Keratinocyte (primary cell): ENCODE results near the gene MGAT5B. TPM values are rescaled to one million over a fixed set of nuclear protein-coding genes. Genes with fewer than 3 reads are reported as not detected.

Experiments
- DNase-seq: peaks from one replicate; pipeline ENCODE4 v3.0.0-alpha.2; 2011; ENCODE audit warnings: low read depth, missing footprints, low spot score
- FAIRE-seq: peaks from 2 replicates; lab custom pipeline; 2011; peaks lifted over from hg19 to GRCh38; lab: Jason Lieb, UNC
- H2AFZ ChIP-seq: 2 replicates; pipeline ENCODE4 v1.6.0; 2012; ENCODE audit warnings: low read length, control low read depth, inconsistent platforms; ENCODE audit not compliant: control insufficient read depth
- H3K27ac ChIP-seq: 2 replicates; pipeline ENCODE4 v1.5.1; 2011; ENCODE audit warnings: low read length; ENCODE audit not compliant: control insufficient read depth, insufficient read depth
- H3K27me3 ChIP-seq: 3 replicates; pipeline ENCODE4 v1.6.0; 2011; ENCODE audit warnings: low read length; ENCODE audit not compliant: control insufficient read depth, insufficient read depth; ENCODE audit errors: extremely low read depth
- H3K36me3 ChIP-seq, 2 experiments: 2 replicates in 1 of 2; 3 replicates in 1 of 2; pipeline ENCODE4 v1.5.1; 2011; ENCODE audit warnings: low read length in 2 of 2, mild to moderate bottlenecking in 1 of 2; ENCODE audit not compliant: control insufficient read depth in 2 of 2, insufficient read depth in 2 of 2; ENCODE audit errors: extremely low read depth in 1 of 2
- H3K4me1 ChIP-seq: 3 replicates; pipeline ENCODE4 v1.5.1; 2011; ENCODE audit warnings: low read length; ENCODE audit not compliant: control insufficient read depth, insufficient read depth; ENCODE audit errors: extremely low read depth
- H3K4me2 ChIP-seq: 3 replicates; pipeline ENCODE4 v1.6.0; 2011; ENCODE audit warnings: low read depth, low read length; ENCODE audit not compliant: control insufficient read depth, insufficient read depth; ENCODE audit errors: extremely low read depth
- H3K4me3 ChIP-seq, 3 experiments: fragments of 200-600 bp in 1 of 3; sonication (generic) in 1 of 3; 2 replicates in 2 of 3; 3 replicates in 1 of 3; pipeline ENCODE4 v1.5.1; 2011 to 2016; ENCODE audit warnings: low read length in 3 of 3, mild to moderate bottlenecking in 3 of 3, control low read depth in 2 of 3, inconsistent platforms in 1 of 3, low read depth in 1 of 3, mixed read lengths in 1 of 3, mixed run types in 1 of 3, moderate library complexity in 1 of 3; ENCODE audit not compliant: control insufficient read depth in 2 of 3, insufficient read depth in 2 of 3; ENCODE audit errors: extremely low read depth in 1 of 3
- H3K79me2 ChIP-seq: 2 replicates; pipeline ENCODE4 v1.6.0; 2012; ENCODE audit warnings: low read length; ENCODE audit not compliant: control insufficient read depth, insufficient read depth
- H3K9ac ChIP-seq: 3 replicates; pipeline ENCODE4 v1.6.0; 2011; ENCODE audit warnings: low read length; ENCODE audit not compliant: control insufficient read depth, insufficient read depth; ENCODE audit errors: extremely low read depth
- H3K9me1 ChIP-seq: 3 replicates; pipeline ENCODE4 v1.6.0; 2011; ENCODE audit warnings: low read length; ENCODE audit not compliant: control insufficient read depth, insufficient read depth; ENCODE audit errors: extremely low read depth
- H3K9me3 ChIP-seq: 2 replicates; pipeline ENCODE4 v1.5.1; 2012; ENCODE audit warnings: low read depth, low read length; ENCODE audit not compliant: control insufficient read depth
- H4K20me1 ChIP-seq: 3 replicates; pipeline ENCODE4 v1.6.0; 2011; ENCODE audit warnings: low read length; ENCODE audit not compliant: control insufficient read depth, insufficient read depth; ENCODE audit errors: extremely low read depth
- EZH2 ChIP-seq: IDR thresholded peaks from one replicate; pipeline ENCODE4 v1.6.1; 2012; ENCODE audit warnings: inconsistent platforms, mild to moderate bottlenecking, low read length, moderate library complexity
- dilution Hi-C: fragments of 300-500 bp; cut with MboI; formaldehyde crosslinking; loops from one replicate; pipeline ENCODE4 v1.7.0; 2020; ENCODE audit warnings: low sequenced_read_pairs; ENCODE audit not compliant: extremely low pct_ligation_motif_present
- polyA plus RNA-seq, 5 experiments: library from polyadenylated mRNA; depleted of rRNA in 3 of 5; stranded (reverse) in 3 of 5; stranded (forward) in 1 of 5; unstranded in 1 of 5; fragments of >200 nt; gene quantifications; 1 replicate in 1 of 5; 2 replicates in 3 of 5; 3 replicates in 1 of 5; pipeline versions ENCODE4 v1.2.1 to v1.2.3, GENCODE V29; 2011 to 2012; ENCODE audit warnings: missing spikeins in 2 of 5, low read depth in 1 of 5, low replicate concordance in 1 of 5
- TF ChIP-seq, protein P1 (sequence below), 3 experiments: IDR thresholded peaks in 1 of 3; conservative IDR thresholded peaks in 1 of 3; optimal IDR thresholded peaks in 1 of 3; 2 replicates in 2 of 3; 3 replicates in 1 of 3; pipeline versions ENCODE3 to v1.5.1; 2011; ENCODE audit warnings: low read length in 3 of 3, mild to moderate bottlenecking in 3 of 3, moderate library complexity in 2 of 3, control low read depth in 1 of 3, inconsistent platforms in 1 of 3; ENCODE audit not compliant: insufficient read depth in 2 of 3; ENCODE audit errors: extremely low read depth in 1 of 3

The MGAT5B gene
- polyA plus RNA-seq, 1 donor (not counting 4 experiments of a cell fraction or from before 2014, with no cell fraction given) = 0.29 TPM

DNA sequence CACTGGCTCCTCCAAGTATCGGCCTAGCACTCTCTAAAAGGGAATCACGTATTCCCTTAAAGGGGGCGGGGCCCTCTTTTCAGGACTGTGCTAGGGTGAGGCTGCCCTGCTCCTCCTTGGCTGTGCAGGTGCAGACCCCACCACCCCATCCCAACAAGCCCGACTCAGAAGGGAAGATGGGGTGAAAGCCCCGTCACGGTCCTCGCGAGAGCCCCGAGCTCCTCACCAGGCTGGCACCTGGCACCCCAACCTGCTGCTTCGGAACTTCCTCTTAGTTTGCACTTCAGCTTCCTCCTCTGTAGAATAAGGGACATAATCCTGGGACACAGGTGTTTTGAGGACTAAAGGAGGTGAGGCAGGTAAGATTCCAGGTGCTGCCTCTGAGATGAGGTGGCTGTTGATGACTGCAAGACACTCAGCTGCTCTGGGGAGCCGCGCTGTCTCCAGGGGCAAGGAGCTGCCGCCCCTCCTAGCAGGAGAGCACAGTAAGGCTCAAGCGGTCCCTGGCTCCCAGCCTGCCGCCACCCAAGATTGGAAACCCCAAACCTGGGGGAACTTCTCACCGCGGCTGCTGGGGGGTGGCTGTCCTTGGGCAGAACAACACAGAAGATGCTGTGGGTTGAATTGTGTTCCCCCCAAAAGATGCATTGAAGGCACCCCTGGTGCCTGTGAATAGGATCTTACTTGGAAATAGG lies 88.8 kb downstream of the MGAT5B start:
- dilution Hi-C loops = no loop called here
- Histone ChIP-seq H3K79me2 (no peaks in the 10 kb centered on the region), H4K20me1 (no peaks in the 10 kb centered on the region), H3K4me2 (no peak overlapping the region), H3K9me3 (no peaks in the 10 kb centered on the region), H3K4me3 (no peak overlapping the region), H3K9ac (no peak overlapping the region), H3K4me1 (no peaks in the 10 kb centered on the region), H3K27me3 (peaks cover 21% of the 10 kb centered on the region), H3K9me1 (no peaks in the 10 kb centered on the region), H2AFZ (no peak overlapping the region), H3K27ac (no peak overlapping the region), H3K36me3 (no peaks in the 10 kb centered on the region)
- DNase-seq = no peak
- FAIRE-seq = no peak
- TF ChIP-seq, protein P1, sequence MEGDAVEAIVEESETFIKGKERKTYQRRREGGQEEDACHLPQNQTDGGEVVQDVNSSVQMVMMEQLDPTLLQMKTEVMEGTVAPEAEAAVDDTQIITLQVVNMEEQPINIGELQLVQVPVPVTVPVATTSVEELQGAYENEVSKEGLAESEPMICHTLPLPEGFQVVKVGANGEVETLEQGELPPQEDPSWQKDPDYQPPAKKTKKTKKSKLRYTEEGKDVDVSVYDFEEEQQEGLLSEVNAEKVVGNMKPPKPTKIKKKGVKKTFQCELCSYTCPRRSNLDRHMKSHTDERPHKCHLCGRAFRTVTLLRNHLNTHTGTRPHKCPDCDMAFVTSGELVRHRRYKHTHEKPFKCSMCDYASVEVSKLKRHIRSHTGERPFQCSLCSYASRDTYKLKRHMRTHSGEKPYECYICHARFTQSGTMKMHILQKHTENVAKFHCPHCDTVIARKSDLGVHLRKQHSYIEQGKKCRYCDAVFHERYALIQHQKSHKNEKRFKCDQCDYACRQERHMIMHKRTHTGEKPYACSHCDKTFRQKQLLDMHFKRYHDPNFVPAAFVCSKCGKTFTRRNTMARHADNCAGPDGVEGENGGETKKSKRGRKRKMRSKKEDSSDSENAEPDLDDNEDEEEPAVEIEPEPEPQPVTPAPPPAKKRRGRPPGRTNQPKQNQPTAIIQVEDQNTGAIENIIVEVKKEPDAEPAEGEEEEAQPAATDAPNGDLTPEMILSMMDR (optimal IDR thresholded peaks at IDR 0.05 in 1 of 3, IDR thresholded peaks at IDR 0.05 in 1 of 3, conservative IDR thresholded peaks at IDR 0.05 in 1 of 3; ENCODE audit: extremely low read depth in 1 of 3, insufficient read depth in 2 of 3, low read length in 3 of 3) = no peak
- no peak for TF ChIP-seq EZH2

DNA sequence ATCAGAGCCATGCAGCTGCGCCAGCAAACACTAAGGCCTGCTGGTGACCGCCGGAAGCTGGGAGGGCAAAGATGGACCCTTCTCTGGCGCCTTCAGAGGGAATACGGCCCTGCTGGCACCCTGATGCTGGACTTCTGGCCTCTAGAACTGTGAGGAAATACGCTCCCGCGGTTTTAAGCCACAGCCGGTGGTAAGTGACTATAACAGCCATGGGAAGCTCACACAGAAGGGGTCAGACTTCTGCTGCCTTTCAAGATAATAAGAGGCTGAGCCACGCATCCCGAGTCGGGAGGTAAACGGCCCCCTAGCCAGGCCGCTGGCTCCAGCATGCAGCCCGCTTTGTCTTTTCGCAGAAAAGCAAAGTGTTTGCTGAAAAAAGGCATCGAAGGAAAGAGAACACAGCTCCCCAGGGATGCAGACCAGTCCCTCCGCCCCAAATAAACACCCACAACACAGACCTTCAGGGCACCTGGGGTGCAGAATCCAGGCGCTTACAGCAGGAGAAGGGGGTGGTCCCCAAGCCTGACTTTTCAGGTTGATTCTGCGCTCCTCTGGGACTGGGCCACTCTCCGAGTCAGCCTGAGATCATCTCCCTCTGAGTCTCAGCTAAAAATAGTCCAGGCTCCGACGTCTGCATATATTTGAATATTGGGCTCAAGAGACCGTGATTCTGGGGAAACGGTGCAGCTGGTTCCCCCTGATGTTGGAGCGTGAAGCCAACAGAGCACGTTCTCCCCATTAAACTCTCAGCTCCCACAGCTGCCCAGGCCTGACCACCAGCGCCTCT lies 89.7 kb downstream of the MGAT5B start:
- Histone ChIP-seq H3K36me3 (no peaks in the 10 kb centered on the region), H3K79me2 (no peaks in the 10 kb centered on the region), H3K9ac (no peak overlapping the region), H3K27ac (no peak overlapping the region), H3K4me1 (no peaks in the 10 kb centered on the region), H2AFZ (no peak overlapping the region), H3K27me3 (peaks cover 21% of the 10 kb centered on the region), H3K9me3 (no peaks in the 10 kb centered on the region), H3K4me2 (no peak overlapping the region), H3K9me1 (no peaks in the 10 kb centered on the region), H3K4me3 (no peak overlapping the region), H4K20me1 (no peaks in the 10 kb centered on the region)
- FAIRE-seq = no peak
- dilution Hi-C loops = no loop called here
- TF ChIP-seq EZH2 = no peak
- TF ChIP-seq, protein P1 (optimal IDR thresholded peaks at IDR 0.05 in 1 of 3, IDR thresholded peaks at IDR 0.05 in 1 of 3, conservative IDR thresholded peaks at IDR 0.05 in 1 of 3; ENCODE audit: extremely low read depth in 1 of 3, insufficient read depth in 2 of 3, low read length in 3 of 3) = no peak
- DNase-seq = no peak
